HL-60 (cell line): ENCODE data around the gene GPS1.

Source experiments
- GABPA ChIP-seq: IDR thresholded peaks from 2 replicates; pipeline ENCODE4 v1.6.1; 2012; ENCODE audit warnings: low read depth
- POLR2AphosphoS5 ChIP-seq: IDR thresholded peaks from 2 replicates; pipeline ENCODE4 v1.6.1; 2012; ENCODE audit warnings: low read depth
- TF ChIP-seq, protein P1 (sequence below): IDR thresholded peaks from one replicate; pipeline ENCODE4 v1.5.1; 2011; ENCODE audit warnings: low read length, control low read depth, inconsistent platforms; ENCODE audit not compliant: insufficient read depth

DNA sequence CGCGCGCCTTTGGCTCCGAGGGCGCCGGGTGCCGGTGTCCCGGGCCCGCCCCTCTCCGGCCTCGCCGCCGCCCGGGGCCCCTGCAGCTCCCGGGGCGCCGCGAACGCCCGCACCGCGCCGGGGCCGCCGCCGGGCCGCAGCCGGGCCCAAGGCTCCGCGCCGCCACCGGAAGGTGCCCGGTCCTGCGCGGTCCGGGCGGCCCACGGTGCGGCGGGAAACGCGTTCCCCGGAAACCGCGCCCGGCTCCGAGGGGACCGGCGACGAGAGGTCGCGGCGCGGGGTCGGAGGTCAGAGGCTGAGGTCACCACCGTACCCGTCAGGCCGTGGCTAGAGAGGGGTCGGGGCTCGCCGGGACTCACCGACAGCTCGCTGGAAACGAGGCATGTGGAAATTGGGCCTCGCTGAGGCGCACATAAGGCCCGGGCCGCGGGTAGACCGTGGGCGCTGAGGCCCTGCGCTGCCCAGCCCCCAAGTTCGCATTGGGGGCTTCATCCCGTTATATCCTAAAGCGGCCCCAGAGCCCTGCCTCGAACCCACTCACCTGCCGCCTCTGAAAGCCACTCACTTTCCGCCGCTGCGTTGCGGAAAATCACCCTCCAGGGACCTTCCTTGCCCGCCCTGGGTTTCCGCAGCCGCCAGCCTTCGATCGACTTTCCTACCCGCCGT lies 14.1 kb downstream of the GPS1 start, which contains the start of gene DUS1L:
- TF ChIP-seq, protein P1, sequence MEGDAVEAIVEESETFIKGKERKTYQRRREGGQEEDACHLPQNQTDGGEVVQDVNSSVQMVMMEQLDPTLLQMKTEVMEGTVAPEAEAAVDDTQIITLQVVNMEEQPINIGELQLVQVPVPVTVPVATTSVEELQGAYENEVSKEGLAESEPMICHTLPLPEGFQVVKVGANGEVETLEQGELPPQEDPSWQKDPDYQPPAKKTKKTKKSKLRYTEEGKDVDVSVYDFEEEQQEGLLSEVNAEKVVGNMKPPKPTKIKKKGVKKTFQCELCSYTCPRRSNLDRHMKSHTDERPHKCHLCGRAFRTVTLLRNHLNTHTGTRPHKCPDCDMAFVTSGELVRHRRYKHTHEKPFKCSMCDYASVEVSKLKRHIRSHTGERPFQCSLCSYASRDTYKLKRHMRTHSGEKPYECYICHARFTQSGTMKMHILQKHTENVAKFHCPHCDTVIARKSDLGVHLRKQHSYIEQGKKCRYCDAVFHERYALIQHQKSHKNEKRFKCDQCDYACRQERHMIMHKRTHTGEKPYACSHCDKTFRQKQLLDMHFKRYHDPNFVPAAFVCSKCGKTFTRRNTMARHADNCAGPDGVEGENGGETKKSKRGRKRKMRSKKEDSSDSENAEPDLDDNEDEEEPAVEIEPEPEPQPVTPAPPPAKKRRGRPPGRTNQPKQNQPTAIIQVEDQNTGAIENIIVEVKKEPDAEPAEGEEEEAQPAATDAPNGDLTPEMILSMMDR = no peak
- peak; percentile 71 for TF ChIP-seq POLR2AphosphoS5
- TF ChIP-seq GABPA = peak; percentile 96
